Colon (tissue), 2 donors: Measurements from ENCODE around the gene WWOX.
"Not testable (repeated sequence)": the region's sequence is repeated elsewhere in the genome, so short reads cannot be mapped to it uniquely, and the experiment has no call there.

Experiments
- FAIRE-seq: peaks from 2 replicates; lab custom pipeline; 2012; peaks lifted over from hg19 to GRCh38; lab: Jason Lieb, UNC
- donor health status: control.
- donor health status: control.

Gene WWOX

DNA sequence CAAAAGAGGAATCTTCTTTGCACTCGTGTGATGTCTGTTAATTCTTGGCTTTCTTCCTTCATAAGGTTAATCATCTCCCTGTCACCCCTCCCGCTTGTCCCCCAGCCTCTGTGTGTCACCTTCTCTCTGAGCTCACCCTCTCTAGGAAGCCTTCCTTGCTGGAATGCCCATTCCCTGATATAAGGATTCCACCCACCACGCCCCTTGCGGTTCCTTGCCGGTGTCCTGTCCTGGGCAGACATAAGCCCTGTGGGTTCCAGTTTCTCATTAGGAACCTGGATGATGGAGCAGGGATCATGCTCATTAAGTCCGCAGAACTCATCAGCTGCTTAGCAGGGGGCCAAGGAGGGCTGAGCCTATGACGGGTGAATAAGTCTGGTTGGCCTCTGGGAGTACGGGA, 941.8 kb downstream of the WWOX start:
- no peak for FAIRE-seq

DNA sequence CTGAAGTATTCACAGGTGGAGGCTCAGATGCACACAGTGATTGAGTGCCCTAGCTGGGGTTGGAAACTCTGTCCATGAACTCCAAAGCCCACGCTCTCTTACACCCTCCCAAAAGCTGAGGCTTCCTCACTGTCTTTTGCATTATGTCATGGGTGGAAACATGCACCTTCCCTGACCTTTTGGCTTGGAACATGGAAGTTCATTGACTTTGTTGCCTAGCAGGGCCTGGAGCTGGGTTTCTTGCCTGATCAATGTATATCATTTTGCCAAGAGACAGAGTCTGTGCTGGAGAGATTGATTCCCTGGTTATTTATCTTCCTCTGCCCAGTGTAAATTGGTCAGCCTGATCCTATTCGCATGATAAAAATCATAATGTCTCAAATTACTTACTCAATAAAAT, 942.7 kb downstream of the WWOX start:
- no peak for FAIRE-seq

DNA sequence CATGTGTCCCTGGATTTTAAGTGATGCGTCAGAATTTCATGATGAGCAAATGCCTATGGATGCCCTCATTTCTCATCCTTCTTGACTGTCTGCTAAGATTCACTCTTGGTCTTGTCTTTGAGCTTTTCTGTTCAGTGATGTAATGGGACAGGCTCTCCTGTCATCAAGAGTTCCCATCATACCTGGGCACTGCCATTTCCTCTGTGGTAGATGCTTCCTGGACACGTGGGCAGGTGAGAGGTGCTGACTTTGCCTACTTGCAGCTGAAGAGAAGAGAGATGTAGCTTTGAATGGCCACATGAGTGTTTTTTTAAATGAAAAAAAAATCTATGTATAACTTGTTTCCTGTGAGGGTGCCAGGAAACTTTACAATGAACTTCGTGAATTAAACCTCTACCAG, 943.4 kb downstream of the WWOX start:
- no peak for FAIRE-seq

DNA sequence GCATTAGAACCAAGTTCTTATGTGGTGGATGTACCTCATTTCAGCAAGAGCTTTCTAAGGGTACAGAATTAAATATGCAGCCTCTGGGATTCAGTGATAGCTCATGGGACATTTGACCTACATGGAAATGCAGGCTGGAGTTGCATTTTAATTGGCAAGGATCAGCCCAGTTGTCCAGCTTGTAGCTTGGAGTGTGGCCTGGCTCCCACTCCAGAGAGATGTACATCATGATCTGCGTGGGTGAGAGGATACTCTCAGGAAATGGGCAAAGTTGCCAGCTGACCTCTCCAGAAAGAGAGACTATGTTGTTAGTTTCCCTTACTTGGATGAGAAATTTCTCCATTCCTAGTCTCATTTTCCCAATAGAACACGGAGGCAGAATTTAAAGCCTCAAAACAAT, 945.7 kb downstream of the WWOX start:
- FAIRE-seq = no peak

DNA sequence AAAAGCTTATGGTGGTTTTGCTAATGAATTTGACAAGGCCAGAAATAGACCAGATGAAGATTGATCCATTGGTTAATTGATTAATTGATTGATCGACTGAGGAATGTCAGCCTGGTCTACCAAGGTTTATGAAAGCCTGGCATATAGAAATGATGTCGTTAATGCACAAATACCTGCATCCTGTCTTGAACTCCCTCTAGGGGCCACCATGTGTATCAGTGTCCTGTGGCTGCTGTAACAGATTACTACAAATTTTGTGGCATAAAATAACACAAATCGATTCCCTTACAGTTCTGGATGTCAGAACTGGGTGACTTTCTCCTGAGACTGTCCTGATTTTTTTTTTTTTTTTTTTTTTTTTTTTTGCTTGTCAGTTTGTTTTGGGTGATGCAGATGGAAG, 947.9 kb downstream of the WWOX start:
- FAIRE-seq = no peak

DNA sequence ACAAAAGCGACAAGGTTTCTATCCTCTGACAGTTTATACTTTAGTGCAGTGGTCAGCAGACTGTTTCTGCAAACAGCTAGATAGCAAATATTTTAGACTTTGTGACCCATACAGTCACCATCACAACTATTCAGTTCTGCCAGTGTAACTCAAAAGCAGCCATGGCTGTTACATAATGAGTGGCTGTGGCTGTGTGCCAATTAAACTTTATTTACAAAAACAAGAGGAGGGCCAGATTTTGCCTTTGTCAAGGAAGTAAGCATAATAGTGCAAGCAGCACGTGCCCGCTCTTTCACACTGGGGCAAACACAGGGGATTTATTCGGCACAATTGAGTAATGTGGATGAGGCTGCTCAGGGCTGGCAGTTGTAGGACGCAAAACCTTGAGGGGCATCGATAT, 949.6 kb downstream of the WWOX start:
- FAIRE-seq = no peak

DNA sequence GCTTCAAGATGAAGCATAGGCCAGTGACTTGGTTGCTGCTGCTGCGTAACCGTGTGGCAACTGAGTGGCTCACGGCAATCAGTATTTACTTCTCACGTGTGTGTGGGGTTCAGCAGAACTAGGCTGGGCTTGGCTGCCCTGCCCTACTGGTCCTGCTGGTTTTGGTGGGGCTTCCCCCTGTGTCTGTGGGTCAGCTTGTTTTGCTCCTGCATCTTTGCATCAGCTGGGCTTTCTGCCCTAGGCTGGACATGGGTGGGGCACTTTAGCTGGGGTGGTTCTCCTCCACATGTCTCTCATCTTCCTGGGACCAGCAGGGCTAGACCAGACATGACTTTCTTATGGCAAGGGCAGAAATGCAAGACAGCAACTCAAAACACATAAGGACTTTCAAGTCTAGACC, 950.6 kb downstream of the WWOX start:
- no peak for FAIRE-seq

DNA sequence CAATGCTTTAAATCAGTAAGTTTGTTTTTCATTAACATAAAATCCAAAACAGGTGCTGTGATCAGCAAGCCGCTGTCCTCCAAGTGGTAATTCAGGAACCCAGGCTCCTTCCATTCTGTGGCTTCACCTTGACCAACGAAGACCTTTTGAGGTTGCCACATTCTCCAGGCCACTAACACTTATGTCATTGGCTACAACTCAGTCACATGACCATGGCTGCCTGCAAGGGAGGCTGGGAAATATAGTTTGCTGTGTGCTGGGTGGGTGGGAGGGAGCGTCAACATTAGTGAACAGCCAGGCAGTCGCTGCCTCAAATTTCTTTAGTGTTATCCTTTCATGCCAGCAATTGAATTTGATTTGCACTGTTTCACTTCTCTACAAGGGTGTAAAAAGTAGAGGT, 951.9 kb downstream of the WWOX start:
- no peak for FAIRE-seq

DNA sequence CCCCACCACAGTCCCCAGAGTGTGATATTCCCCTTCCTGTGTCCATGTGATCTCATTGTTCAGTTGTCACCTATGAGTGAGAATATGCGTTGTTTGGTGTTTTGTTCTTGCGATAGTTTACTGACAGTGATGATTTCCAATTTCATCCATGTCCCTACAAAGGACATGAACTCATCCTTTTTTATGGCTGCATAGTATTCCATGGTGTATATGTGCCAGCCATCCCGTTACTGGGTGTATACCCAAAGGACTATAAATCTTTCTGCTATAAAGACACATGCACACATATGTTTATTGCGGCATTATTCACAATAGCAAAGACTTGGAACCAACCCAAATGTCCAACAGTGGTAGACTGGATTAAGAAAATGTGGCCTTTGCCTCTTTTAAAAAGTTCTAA, 952.7 kb downstream of the WWOX start:
- FAIRE-seq = not testable (repeated sequence)

DNA sequence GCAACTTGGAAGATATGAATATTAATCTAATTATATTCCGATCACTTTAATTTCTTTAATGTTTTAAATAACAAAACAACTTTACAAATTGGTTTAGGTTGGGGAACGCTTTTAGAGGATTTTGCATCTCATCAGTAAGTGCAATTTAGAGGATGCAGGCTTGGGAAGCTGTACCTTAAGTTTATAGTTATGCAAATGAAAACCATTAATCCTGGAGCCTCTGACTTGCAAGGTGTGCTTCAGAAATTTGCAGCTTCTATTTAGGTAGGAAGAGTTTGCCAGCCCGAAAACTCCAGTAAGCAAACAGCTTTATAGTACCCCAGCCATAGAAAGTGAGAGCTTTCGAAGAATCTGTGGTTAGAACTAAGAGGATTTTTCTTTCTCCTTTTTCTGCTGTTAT, 954.1 kb downstream of the WWOX start:
- FAIRE-seq = no peak

DNA sequence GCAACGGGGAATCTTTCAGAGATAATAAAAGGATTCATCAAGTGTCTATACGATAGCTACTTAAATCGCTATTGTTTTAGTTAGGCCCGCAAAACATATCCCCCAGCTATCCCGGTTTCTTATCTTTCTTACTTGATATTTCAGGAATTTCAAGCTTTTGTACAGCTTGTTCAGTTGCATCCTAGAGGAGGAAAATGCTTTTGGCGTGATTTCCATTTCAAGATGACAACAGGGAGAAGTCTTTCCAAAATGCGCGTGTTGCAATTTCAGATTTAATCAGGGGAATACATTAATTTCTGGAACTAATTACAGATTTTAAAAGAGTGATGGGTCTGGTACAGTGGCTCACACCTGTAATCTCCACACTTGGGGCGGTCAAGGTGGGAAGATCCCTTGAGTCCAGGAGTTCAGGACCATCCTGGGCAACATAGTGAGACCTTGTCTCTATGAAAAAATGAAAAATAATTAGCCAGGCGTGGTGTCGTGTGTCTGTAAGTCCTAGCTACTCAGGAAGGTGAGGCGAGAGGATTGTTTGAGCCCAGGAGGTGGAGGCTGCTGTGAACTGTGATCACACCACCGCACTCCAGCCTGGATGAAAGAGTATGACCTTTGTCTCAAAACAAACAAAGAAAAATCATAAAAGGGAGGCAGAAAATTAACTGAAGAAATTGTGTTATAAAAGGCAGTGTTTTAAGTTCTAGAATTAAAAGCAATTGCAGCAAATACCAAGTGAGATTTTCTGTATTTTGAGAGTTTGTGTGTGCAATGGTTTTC, 954.9 kb downstream of the WWOX start:
- FAIRE-seq = no peak

DNA sequence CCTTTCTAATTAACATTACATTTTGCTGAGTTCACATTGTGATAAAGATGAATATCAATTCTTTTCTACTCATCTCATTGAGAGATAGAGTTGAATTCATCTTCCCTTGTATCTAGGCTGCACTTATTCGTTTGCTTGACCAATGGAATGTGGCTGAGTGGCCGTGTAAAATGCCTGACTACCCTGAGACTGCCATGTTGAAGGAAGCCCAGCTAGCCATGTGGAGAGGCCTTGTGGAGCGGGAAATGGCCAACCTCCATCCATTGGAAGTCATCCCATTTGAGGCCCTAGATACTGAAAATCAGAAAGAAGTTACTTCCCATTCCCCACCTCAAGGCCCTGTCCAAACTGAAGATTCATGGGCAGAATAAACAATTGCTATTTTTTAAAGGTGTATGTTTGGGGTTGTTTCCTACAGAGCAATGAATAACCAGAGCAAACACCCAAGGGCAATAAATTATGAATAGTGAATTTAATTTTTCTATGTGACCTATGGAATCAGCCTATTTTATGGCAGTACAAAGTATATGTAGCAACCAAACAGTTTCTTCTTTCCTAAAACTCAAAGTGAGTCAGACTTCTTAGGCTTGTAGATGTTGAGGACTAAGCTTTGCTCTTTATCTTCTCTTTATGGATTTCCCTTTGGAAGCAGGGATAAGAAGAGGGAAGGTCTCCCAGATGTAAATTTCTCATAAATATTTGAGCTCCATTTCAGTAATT, 956.0 kb downstream of the WWOX start:
- no peak for FAIRE-seq

DNA sequence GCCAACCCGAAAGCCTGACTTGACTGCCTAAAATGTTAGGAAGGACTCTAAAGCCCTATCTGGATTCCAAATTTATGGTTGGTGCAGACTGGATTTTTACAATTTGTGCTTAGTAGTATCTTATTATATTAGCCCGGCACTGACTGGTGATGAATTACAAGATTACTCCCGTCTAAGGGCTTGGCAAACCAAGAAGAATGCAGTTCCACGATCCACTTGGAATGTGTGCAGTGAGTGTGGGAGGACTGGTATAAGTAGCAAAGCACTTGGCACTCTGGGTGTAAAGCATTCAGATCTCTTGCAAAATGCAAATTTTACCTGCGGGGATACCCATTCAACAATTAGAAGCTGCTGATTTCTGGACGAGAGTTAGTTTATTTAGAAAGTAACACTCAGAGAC, 961.7 kb downstream of the WWOX start:
- FAIRE-seq = no peak

DNA sequence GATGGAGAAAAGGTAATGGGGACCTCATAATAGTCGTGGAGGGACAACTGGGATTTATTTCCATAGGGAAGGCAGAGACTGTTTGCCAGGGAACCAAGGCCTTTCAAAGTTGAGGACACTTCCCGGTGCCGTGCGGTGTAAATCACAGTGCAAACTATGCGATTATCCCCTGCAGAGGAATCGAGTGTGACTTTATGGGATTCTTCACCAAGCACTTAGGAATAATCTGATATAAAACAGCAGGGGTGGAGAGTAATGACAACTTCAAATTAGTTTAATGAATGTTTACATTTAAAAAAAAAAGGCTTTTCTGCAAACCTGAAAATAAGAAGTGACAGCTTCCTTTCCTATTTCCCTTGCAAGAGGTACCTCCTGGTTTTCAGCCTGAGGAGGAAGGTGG, 962.9 kb downstream of the WWOX start:
- FAIRE-seq = no peak

DNA sequence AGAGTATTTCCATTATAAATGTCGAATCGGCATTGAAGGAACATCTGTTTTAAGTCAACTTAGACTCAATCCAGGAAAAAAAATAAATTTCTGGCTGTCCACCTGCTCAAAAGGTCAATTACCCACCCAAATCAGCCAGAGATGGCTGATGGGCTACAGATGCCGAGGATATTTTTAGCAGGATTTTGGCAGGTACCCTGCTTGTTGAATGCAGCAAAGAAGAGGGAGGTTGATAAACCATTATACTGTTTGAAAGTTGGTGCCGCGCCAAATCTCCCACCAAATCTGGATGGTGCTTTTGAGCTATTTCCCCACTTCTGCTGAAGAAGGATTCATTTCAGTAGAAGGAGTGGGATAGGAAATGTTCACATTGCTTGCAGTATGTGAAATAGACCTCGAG, 963.4 kb downstream of the WWOX start:
- no peak for FAIRE-seq

DNA sequence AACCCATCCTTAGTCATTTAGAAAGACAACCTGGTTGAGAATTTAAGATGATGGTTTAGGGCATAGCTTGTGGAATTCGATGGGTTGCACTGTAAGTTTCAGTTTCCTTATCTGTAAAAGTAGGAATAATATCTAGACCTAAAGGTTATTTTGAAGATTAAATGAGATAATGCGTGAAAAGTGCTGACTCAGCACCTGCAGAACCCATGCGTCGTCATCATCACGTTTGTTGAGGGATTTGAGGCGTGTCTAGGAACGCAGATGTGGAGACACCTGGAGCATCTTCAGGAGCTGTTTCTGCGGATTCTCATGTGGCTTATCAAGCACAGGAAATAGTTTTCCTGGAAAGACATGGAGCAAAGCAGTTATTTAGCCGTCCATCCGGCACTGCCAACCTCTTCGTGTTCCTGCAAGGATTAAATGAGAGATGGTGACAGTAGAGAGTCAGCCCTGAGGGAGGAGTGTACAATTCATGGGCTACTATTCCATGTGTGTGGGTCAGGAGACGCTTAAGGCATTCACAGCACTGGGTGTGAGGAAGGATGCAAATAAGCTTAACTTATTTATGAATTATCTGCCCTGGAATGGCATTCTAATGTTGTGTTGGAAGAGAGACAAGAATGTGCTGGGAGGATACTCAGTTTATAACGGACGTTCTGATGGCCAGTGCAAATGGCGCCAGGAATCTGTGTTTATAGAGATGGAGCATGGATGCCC, 965.0 kb downstream of the WWOX start:
- no peak for FAIRE-seq

DNA sequence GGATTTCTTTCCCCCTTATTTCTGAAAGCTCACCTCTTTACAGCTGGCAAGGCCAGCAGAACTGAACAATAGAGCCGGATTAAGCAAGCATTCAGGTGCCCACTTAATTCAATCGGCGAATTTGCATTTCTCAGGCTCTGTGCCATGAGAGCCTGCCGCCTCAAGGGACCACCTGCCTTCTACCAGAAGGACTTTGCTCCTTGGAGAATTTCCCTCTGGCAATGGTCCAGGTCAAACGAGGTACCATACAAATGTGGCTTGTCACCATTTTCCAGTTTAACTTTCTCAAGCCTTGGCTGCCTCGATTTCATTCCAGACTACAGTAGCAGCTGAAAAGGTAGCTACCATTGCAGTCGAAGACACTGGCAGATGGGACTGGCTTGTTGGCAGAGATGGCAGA, 967.1 kb downstream of the WWOX start:
- FAIRE-seq = no peak

DNA sequence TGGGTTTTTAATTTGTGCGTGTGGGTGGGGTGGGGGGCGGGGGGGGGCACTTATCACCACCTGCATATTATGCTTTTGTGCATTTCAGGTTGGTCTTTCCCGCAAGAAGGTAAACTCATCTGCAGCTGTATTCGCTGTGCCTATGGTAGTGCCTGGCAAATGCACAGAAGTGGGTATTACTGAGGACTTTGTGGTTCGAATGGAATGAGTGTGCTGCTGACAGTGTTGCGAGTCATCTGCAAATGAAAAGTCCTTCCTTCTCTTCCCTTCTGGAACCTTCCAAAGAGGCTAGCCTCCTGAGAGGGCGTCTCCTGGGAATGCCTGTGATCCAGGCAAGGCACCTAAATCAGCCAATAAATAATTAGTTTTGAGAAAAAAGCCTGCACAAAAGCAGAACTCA, 968.1 kb downstream of the WWOX start:
- no peak for FAIRE-seq

DNA sequence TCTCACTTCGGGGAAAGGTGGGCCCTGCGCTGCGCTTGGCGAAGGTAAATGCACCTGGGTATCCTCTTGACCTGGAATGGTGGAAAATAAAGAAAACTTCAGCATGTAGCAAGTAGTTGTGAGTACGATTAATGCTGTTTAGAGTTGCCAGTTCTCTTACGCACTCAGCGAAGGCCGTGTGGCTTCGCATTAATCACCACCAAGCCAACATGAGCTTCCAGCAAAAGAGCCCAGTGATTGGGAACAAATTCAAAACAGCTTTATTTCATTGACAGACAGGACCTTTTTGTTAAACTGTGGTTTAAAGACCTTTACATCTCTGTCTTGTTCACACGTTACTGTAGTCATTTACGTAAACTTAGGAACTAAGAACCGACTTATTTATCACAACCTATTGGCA, 969.7 kb downstream of the WWOX start:
- no peak for FAIRE-seq

DNA sequence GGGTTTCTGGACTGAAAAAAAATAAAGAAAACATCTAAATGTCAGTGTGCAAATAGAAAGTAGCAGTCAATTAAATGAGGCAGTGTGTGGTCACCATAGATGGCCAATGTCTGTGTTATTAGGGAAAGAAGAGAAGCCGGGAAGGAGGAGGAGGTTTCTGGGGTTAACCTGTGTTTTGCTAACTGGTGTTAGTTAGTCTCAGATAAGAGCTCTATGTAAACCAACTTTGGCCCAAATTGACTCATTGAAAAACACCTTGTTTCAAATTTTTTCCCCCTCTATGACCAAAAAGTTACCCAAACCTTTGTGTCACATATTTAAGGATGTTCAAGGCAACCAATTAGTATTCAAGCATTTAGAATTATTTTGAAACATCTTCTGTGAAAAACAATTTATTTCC, 970.2 kb downstream of the WWOX start:
- FAIRE-seq = no peak

DNA sequence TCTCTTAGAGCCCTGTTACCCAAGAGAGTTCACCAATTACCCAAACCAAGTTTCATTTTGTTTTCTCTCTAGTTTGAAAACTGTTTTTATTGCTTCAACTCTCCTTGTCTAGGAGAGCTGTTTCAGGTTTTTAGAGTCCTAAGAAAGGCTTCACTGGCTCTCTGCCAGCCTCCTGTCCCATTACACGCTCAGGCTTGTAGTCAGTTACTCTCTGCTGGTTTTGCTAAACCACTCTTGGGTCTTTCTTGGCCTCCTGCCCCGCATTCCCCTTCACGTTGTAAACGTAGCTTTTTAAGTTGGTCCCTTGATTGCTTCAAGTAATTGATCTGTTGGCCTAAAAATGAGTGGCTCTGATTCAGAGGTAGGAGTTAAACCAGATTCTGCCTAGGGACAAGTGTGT, 972.0 kb downstream of the WWOX start:
- no peak for FAIRE-seq

DNA sequence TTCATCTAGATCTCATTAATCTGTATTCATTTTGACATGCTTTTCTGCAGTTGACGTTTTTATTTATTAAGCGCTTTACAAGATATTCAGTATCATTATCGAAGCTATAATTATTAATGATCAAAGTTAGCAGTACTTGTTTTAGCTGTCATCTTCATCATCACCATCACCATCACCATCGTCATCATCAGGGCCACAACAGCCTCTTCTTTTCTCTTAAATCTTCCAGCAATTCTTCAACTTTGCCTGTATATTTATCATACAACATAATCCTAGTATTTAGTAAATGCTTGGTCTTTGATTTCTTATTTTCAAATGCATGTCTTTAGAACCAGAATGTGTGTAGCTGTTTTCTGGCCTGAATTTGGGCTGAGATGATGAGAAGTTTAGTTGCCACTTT, 973.1 kb downstream of the WWOX start:
- no peak for FAIRE-seq

DNA sequence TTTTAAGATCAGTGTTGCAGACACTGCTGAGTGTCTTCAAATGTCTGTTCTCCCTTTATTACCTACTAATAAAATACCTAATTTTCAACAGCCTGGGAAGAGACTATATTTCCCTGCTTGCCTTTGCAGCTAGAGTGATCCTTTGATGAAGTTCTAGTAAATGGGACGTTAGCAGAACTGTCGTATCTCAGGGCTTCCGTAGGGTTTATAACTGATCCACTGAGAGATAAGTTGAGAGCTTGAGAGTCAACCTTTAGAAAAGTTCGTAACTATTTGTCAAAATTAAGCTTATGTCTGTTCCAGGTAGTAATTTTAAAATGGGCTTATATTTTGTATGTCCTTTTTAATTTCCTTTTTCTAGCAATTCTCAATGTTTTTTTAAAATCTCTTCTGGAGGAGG, 974.1 kb downstream of the WWOX start:
- FAIRE-seq = no peak
